DMS153 treated with DMSO at 0.1 percent for 48 hours (cell line): ENCODE measurements around the gene ZEB2.

Experiments used
- DNase-seq: peaks from one replicate; lab custom pipeline; 2025; ENCODE audit not compliant: unreplicated experiment; lab: John Stamatoyannopoulos, UW

The ZEB2 gene

DNA sequence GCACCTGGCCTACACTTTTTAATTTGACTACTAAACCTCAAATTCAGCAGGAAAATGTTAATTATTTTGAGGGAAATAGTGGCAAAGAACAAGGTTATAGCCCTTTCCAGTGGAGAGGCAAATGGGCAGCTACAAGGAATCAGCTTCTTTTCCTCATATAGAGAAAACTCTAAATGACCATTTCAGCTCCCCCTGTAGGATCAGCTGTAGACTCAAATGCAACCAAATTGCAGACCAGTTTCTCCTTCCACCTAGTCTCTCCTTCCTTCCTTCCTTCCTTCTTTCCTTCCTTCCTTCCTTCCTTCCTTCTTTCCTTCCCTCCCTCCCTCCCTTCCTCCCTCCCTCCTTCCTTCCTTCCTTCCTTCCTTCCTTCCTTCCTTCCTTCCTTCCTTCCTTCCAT lies 158.2 kb downstream of the ZEB2 start:
- DNase-seq = no peak

DNA sequence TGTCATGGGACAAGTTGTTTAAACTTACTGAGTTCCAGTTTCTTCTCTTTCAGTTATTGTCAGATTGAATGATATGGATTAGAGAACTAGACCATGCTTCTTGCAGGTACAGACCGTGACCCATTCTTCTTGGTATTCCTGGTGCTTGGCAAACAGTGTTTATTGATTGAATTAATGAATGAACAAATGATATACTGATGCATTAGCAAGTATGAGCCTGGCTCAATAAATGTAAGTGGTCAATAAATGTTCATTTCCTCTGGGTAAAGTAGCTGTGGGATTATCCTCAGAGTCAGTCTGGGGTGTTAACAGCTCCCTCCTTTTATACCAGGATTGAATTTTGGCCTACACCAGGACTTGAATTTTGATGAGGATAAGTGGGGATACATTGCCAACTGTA lies 160.2 kb downstream of the ZEB2 start:
- DNase-seq = no peak

- DNase-seq = no peak
These were observed 160.9 kb downstream of the ZEB2 start for GRCh38 chr2:144358979-144359541.

- DNase-seq = no peak
These were observed 161.4 kb downstream of the ZEB2 start for GRCh38 chr2:144358374-144358964.

GRCh38 chr2:144357623-144358373 lies 162.1 kb downstream of the ZEB2 start:
- no peak for DNase-seq

GRCh38 chr2:144356402-144356801 lies 163.5 kb downstream of the ZEB2 start:
- DNase-seq = no peak

DNA sequence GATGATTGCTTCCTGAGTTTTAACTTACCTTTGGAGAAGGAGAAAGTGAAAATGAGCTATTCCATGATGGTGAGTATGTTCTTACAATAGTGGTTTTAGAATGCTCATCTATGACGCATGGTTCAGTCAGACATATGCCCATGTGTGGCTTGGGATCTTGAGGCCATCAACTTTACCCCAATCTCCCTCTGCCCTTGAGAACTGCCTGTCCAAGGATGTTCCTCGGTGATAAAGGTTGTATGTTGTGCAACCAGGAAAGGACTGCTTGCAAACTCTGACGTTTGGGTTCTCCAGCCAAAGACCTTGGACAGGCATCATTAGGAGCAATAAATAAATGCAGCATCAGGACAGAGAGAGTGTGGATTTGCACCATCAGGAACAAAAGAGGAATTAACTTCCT lies 165.0 kb downstream of the ZEB2 start:
- no peak for DNase-seq

DNA sequence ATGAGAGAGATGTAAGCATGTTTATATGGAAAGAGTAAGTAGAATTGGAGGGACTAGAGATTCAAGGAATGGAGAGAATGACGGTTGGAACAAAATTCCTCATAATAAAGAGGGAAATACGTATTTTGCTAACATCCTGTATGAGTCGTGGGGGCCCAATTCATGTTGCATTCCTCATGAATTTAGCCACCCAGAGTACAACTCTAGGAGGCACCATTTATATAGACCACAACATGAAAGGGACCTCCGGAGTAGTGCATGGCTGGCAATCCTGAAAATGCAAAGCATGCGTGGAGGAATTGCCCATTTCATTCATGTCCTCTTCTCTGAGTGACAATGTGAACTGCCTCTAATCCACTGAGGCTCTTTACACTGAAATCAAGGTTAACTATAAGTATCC lies 168.2 kb downstream of the ZEB2 start:
- DNase-seq = no peak

DNA sequence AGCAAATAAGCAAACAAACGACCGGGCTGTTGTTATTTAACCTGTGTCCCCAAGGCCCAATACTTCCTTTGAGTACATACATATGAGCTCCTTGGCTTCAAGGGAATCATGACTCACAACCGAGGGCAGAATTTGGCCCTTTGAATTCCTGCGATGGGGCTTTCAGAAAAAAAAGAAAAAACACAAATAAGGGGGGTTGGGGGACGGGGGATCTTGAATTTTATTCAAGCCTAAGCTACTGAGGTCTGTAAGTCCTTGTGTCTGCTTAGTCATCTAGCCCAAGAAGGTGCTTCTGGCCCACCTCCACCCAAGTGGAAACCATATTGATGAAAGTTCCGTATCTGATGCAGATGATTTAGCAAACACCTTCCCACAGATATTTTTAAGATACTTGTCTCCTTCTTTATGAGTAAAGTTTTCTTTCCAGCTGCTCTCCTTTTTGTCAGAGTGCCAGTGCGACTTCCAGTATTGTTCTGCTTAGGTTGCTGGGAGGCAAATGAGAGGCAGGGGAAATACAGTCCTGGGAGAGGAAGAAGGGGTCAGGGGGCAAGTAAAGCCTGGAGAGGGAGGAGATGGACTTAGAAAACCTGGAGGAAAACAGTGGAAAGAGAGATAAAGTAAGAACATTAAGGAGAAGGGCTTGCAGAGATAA lies 169.6 kb downstream of the ZEB2 start:
- no peak for DNase-seq

DNA sequence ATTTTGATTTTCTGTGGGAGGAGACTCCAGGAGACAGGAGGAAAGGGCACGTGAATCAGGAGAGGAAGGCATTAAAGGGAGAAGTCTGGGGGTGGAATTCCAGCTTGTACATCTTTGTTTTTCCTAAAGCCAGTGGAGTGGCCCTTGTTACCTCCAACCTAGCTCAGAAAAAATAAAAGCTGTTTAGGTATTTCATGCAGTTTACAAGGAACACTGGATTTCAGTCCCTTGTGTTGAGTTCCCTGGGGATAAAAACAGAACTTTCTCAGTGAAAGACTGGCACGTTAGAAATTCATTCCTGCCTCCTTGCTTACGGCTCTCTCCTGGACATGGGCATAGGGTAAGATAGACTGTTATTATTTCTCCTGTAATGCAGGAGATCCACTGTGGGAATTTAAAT lies 170.2 kb downstream of the ZEB2 start:
- DNase-seq = no peak

GRCh38 chr2:144348846-144349245 lies 171.1 kb downstream of the ZEB2 start:
- no peak for DNase-seq

GRCh38 chr2:144346229-144346628 lies 173.7 kb downstream of the ZEB2 start:
- no peak for DNase-seq

DNA sequence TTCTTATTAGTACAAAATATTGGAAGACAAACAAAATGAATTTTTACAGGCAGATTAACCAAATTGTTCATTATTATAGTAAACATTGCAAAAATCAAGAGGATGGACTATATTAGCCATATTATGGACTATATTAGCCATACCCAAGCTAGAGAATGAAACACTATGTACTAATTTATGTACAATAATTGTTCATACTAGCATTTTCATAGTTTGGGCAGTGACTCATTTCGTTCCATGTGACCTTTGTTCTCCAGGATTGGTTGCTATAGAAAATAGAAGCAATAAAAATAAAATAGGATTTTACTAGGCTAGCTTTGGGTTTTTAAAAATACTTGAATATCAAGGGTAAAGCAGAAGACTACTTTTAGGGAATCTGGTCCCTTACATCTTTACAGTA lies 176.8 kb downstream of the ZEB2 start:
- DNase-seq = no peak

GRCh38 chr2:144341538-144341937 lies 178.4 kb downstream of the ZEB2 start:
- DNase-seq = no peak

- no peak for DNase-seq
These were observed 180.9 kb downstream of the ZEB2 start for GRCh38 chr2:144339048-144339447.

GRCh38 chr2:144334551-144334950 lies 185.4 kb downstream of the ZEB2 start:
- no peak for DNase-seq
